NB4 (cell line): ENCODE measurements around the gene FAM9C.

Source experiments
- DNase-seq: peaks from one replicate; pipeline ENCODE4 v3.0.0; 2010; ENCODE audit warnings: low read depth
- H3K4me3 ChIP-seq: one replicate; pipeline ENCODE4 v1.5.1; 2011; ENCODE audit warnings: mild to moderate bottlenecking, low read depth, low read length, moderate library complexity
- MYC ChIP-seq: IDR thresholded peaks from 2 replicates; pipeline ENCODE4 v1.6.1; 2011; ENCODE audit warnings: low read depth, low read length
- POLR2A ChIP-seq: IDR thresholded peaks from 2 replicates; pipeline ENCODE4 v1.6.1; 2011; ENCODE audit warnings: mild to moderate bottlenecking; ENCODE audit not compliant: insufficient read length; ENCODE audit errors: extremely low read depth
- TF ChIP-seq, protein P1 (sequence below): IDR thresholded peaks from one replicate; pipeline ENCODE4 v1.5.1; 2012; ENCODE audit warnings: low read depth, low read length
- TF ChIP-seq, protein P2 (sequence below): IDR thresholded peaks from 2 replicates; pipeline ENCODE4 v1.6.1; 2011; ENCODE audit warnings: low read depth, low read length

FAM9C gene

DNA sequence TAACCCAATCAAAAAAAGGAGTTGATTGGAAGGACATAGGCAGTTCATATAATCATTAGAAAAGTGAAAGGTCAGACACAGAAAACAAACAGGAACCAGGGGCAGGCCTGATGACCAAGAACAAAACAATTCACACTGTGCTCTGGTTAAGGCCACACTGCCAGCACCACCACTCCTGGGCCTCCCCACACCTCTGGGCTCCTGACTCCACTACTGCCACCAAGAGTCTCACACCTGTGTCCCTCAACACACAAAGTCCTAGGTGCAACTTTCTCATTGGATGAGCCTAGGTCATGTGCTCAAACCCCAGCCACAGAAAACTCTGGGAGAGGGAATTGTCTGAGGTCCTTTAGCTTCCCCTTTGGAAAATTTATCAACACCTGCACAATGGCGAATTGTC is 11.1 kb upstream of the FAM9C start:
- TF ChIP-seq, protein P1, sequence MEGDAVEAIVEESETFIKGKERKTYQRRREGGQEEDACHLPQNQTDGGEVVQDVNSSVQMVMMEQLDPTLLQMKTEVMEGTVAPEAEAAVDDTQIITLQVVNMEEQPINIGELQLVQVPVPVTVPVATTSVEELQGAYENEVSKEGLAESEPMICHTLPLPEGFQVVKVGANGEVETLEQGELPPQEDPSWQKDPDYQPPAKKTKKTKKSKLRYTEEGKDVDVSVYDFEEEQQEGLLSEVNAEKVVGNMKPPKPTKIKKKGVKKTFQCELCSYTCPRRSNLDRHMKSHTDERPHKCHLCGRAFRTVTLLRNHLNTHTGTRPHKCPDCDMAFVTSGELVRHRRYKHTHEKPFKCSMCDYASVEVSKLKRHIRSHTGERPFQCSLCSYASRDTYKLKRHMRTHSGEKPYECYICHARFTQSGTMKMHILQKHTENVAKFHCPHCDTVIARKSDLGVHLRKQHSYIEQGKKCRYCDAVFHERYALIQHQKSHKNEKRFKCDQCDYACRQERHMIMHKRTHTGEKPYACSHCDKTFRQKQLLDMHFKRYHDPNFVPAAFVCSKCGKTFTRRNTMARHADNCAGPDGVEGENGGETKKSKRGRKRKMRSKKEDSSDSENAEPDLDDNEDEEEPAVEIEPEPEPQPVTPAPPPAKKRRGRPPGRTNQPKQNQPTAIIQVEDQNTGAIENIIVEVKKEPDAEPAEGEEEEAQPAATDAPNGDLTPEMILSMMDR, result no peak
- TF ChIP-seq, protein P2, sequence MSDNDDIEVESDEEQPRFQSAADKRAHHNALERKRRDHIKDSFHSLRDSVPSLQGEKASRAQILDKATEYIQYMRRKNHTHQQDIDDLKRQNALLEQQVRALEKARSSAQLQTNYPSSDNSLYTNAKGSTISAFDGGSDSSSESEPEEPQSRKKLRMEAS, result no peak
- TF ChIP-seq MYC (no peak), POLR2A (no peak)
- H3K4me3 ChIP-seq, result no peak overlapping the region
- no peak for DNase-seq

DNA sequence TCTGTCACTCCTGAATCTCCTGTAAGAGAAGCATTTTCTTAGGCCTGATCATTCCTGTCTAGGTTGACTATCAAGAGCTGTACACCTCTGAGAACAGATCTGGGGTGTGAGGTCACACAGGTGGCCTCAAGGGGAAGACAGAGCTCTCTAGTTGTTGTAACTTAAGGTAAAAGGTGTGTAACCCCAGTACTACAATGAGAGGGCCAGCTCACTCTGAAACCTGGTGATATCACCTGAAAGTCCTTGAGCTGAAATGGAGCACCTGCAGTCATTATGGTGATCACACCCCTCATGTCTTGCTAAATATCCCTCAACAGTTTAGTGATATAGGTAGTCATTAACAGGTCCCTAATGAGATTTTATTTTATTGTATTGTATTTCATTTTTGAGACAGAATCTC is 8.8 kb upstream of the FAM9C start:
- no peak overlapping the region for H3K4me3 ChIP-seq
- no peak for DNase-seq
- TF ChIP-seq, protein P1, result no peak
- TF ChIP-seq MYC (no peak), POLR2A (no peak)
- TF ChIP-seq, protein P2, result no peak

DNA sequence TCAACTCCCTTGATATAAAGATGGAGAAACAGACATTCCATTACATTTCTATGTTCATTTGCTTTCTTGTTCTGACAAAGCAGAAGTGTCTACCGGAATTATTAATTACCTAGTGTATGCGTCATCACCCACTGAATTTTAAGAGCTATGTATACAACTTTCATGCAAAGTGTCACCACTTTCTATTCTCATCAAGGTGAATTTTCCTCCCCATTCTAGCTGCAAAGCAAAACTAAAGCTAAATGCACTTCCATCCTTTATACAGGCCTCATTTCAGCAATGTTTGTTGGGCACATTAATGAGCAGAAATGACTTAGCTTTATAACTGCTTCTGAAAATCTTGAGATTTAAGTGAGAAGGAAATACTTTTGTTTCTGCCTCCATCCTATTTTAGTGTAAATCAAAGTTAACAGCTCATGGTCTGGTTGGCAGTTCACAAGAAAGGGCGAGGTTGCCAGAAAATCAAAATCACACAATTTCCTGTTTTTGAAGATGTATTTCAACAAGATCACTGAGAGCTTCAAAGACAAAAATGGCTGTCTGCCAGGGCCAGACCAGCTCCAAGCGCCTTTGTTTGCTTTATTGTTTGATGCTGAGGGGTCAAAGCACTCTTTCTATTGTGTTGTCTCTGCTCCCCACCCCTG is 7.2 kb upstream of the FAM9C start:
- TF ChIP-seq, protein P2, result no peak
- TF ChIP-seq, protein P1, result no peak
- TF ChIP-seq MYC, result no peak
- H3K4me3 ChIP-seq, result no peak overlapping the region
- no peak for DNase-seq

DNA sequence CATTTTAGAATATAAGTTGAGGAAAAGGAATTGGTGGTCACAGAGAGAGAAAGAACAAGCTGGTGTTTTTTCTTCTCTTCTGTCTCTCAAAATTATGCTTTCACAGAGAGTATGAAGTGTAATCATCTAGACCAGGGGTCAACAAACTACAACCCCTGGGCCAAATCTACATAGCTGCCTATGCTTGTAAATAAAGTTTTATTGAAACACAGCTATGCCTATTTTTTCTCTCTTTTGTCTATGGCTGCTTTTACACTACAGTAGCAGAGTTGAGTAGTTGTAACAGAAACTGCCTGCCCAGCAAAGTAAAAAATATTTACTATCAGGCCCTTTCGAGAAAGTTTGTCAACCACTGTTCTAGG is 6.7 kb upstream of the FAM9C start:
- no peak for DNase-seq
- no peak for TF ChIP-seq POLR2A
- no peak overlapping the region for H3K4me3 ChIP-seq

DNA sequence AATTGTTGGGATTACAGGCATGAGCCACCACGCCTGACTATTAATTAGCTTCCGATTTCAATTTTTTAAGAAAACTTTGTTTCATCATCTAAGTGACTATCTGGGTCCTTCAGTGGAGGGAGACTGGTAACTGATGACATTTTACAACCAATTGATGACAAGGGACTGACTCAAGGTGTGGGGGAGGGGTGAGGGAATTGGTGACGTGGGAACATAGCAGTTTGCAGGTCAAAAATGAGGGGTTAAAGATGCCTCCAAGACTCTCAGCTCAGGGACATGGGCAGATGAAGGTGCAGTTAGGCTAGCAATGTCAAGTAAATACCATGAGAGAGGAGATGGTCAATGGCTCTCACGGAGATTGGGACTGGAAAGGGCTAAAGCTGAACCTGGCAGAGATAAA is 5.7 kb upstream of the FAM9C start:
- TF ChIP-seq, protein P2, result no peak
- TF ChIP-seq MYC (no peak), POLR2A (no peak)
- TF ChIP-seq, protein P1, result no peak
- DNase-seq, result no peak
- H3K4me3 ChIP-seq, result no peak overlapping the region

DNA sequence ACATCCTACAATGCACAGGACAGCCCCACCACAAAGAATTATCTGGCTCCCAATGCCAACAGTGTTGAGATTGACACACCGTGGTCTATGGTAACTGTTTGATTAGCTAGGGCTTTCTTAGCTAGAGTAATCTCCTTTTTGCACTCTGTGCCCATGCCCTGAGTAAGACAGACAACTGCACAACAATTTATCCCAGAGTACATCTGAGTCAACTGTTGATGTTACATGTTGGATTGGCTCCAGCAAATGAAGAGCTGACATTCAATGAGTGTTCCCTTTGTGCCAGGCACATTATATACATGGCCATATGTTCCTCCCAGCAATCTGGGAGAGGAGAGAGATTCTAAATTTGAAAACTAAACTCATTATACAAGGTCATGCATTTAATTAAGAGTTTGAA is 3.9 kb upstream of the FAM9C start:
- DNase-seq, result no peak
- no peak overlapping the region for H3K4me3 ChIP-seq
- TF ChIP-seq POLR2A (no peak), MYC (no peak)
- TF ChIP-seq, protein P2, result no peak
- TF ChIP-seq, protein P1, result no peak
